Activated naive CD4-positive, alpha-beta T cell treated with anti-CD3 and anti-CD28 coated beads, Interleukin-2, amount 50 U/mL, for 24 hours (primary cell): Measurements from ENCODE around the gene VAPA.

Source experiments
- H3K27ac Mint-ChIP-seq: one replicate; pipeline ENCODE4 v1.8.0; 2021; ENCODE audit warnings: mild to moderate bottlenecking, mixed read lengths
- H3K27me3 Mint-ChIP-seq: one replicate; pipeline ENCODE4 v1.8.0; 2021; ENCODE audit warnings: mixed read lengths
- H3K36me3 Mint-ChIP-seq: one replicate; pipeline ENCODE4 v1.8.0; 2021; ENCODE audit warnings: mixed read lengths
- H3K4me1 Mint-ChIP-seq: one replicate; pipeline ENCODE4 v1.8.0; 2021; ENCODE audit warnings: mixed read lengths
- H3K4me3 Mint-ChIP-seq: one replicate; pipeline ENCODE4 v1.8.0; 2021; ENCODE audit warnings: mild to moderate bottlenecking, mixed read lengths
- H3K9me3 Mint-ChIP-seq: one replicate; pipeline ENCODE4 v1.8.0; 2021; ENCODE audit warnings: mixed read lengths

Gene VAPA

DNA sequence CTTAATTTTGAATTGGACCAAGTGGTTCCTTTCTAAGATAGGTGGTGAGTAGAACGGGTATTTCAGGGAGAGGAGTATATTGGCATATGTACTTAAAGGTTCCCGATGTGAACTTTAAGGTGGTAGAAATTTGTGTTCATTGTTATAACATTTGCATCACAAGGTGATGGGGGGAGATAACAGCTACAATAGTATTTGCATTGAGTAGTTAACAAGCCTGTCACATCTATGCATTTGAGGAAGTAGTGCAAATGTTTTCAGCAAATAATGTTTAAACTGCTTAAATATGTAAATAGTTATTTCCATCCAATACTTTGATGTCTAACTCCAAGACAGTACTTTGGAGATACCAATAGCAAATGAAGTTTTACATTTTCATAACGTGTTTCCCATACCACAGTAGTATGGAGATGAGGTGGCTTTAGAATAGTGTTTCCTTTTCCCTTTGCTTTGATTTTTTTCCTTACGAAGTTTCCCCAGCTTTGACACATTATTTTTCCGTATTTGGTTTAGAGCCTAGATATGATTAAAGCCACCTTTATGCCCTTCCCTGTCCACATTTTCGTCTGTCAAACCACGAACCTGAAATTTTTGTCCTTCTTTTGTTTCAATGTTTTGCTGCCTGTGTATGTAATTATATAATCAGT, 46.6 kb downstream of the VAPA start:
- peaks cover 26% of the 10 kb centered on the region for H3K4me1 Mint-ChIP-seq

DNA sequence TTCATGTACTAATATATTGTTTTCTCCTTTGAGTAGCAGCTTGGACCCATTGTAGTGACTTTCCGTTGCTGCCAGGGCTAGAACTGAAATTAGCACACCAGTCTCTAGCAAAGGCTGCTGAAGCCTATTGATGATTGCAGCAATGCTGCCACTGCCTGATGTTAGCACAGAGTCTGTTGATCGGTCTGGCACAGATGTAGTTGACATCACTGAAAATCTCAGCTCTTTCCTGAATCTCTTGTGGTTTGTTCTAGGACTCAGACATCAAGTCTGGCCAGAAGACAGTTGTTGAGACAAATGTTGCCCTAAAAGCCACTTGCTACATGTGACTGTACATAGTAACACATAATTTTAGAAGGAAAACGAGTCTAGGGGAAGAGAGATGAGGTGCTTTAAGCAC, 47.2 kb downstream of the VAPA start:
- H3K27ac Mint-ChIP-seq = no peak overlapping the region
- no peak overlapping the region for H3K4me3 Mint-ChIP-seq

More for the DNA sequence above, 46.6 kb downstream of the VAPA start:
- Mint-ChIP-seq H3K27ac (no peak overlapping the region), H3K27me3 (no peaks in the 10 kb centered on the region), H3K9me3 (no peaks in the 10 kb centered on the region), H3K36me3 (peaks cover 1% of the 10 kb centered on the region), H3K4me3 (no peak overlapping the region)

DNA sequence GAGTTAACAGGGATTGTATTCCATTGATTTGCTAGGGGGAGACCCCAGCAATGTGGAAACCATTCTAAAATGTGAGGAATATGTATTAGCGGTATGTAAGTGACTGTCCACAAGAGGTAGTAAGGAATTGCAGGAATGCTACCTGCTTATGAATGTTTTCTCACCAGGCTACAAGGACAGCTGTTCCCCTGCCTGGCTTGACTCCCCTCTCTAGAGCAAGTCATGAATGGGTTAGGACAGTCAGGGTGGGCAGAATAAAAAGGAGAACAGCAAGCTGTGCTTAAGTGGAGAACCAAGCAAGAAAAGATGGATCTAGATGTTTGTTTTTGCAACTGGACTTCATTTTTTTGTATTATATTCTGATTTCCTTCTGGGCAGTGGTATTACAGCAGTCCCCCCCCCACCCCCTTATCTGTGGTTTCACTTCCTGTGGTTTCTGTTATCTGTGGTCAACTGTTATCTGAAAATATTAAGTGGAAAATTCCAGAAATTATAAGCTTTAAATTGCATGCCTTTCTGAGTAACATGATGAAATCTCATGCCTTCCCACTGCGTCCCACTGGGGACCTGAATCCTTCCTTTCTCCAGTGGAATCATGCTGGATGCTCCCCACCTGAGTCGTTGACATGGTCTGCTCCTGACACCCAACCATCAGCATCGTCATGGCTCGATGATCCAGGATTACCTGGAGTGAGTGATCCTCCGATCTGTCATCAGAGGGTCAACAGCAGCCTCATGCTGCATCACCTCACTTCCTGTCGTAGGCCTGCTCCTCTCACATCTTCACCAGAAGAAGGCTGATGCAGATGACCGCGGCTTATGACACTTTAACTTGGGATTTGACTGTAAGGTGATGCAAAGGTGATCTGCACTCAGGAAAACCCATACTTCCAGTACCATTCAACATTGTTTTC, 52.2 kb downstream of the VAPA start:
- no peak overlapping the region for H3K4me3 Mint-ChIP-seq
- H3K27ac Mint-ChIP-seq = no peak overlapping the region
- H3K4me1 Mint-ChIP-seq = peaks cover 32% of the 10 kb centered on the region
- H3K9me3 Mint-ChIP-seq = no peaks in the 10 kb centered on the region
- peaks cover 17% of the 10 kb centered on the region for H3K27me3 Mint-ChIP-seq
- H3K36me3 Mint-ChIP-seq = no peaks in the 10 kb centered on the region

More for the DNA sequence above, 47.2 kb downstream of the VAPA start:
- no peaks in the 10 kb centered on the region for H3K9me3 Mint-ChIP-seq
- H3K27me3 Mint-ChIP-seq = no peaks in the 10 kb centered on the region
- H3K36me3 Mint-ChIP-seq = no peaks in the 10 kb centered on the region
- H3K4me1 Mint-ChIP-seq = peaks cover 28% of the 10 kb centered on the region

DNA sequence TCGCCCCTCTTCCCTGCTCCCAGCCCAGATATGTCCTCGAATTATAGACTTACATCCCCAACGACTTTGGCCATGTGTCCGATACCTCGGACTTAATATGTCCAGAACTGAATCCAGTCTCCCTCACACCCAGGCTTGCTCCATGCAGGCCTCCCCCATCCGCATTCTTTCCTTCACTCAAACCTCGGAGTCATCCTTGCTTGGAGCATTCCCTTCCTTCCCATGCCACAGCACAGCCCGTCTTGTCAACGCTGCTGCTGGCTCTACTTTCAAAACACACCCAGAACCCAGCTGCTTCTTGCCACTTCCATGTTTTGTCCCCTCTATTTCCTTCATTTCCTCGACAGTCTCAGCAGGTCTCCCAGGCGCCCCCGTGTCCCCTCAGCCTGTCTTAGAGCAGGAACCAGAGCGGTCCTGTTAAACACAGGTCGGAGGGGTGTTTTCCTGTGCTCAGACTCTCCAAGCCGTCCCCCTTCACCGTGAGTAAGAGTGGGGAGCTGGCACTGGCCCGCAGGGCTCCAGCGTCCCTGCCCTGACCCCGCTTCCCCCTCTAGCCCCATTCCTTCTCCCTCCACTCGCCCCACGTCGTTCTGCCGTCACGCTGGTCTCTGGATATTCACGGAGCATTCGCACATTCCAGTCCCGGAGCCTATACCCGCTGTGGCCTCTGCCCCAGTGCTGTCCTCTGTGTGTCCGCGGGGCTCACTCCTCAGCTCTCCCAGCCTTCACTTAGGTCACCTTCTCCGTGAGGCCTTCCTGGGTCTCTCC, 54.4 kb downstream of the VAPA start:
- no peaks in the 10 kb centered on the region for H3K36me3 Mint-ChIP-seq
- H3K27ac Mint-ChIP-seq = no peak overlapping the region
- no peaks in the 10 kb centered on the region for H3K9me3 Mint-ChIP-seq
- H3K27me3 Mint-ChIP-seq = peaks cover 19% of the 10 kb centered on the region
- H3K4me3 Mint-ChIP-seq = no peak overlapping the region
- peaks cover 32% of the 10 kb centered on the region for H3K4me1 Mint-ChIP-seq

DNA sequence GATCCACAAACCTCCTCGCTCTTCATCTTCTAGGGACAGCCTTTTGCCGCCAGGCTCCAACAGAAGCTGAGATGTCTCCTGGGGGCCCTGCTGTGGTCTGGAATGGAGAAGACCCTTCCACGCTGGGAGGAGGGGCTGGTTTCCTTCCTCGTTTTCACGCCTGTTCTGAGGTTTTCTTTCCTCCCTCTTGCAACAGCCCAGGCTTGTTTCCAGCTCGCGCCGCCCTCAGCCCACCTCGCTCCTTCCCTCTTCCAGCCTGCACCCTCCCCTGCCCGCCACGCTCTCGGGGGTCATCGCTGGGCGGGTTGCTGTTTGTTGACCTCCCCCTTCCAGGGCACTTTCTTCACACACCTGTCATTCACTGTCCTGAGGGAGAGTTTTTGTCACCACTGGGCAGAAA, 55.4 kb downstream of the VAPA start:
- Mint-ChIP-seq H3K4me1 (peaks cover 32% of the 10 kb centered on the region), H3K9me3 (no peaks in the 10 kb centered on the region), H3K27ac (no peak overlapping the region), H3K4me3 (no peak overlapping the region), H3K27me3 (peaks cover 19% of the 10 kb centered on the region), H3K36me3 (no peaks in the 10 kb centered on the region)

DNA sequence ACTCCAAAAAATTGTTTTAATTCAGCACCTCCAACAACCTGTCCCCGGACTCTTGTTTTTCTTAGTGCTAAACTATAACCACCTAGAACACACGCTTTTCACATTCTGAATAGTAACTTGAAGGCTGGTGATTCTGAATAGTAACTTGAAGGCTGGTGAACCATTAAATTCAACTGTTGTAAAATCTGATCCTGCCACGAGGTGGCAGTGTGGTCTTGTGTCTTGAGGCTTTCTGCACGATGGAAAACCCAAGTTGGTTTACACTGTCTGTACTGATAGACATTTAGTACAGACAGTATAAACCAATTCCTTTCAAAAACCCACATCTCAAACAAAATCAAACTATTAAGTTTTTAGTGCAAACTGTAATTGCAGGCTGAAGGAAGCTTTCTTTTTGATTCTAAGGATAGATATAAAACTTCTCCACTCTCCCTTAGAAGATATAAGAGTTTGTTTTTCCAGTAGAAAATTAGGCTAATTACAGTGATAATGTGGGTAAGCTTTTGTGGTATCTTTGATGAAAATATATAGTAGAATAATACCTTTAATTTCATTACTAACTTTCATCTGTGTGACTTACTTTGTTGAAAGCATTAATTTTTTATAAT, 57.6 kb downstream of the VAPA start:
- H3K27ac Mint-ChIP-seq = no peak overlapping the region
- no peak overlapping the region for H3K4me3 Mint-ChIP-seq
- no peaks in the 10 kb centered on the region for H3K9me3 Mint-ChIP-seq
- H3K36me3 Mint-ChIP-seq = no peaks in the 10 kb centered on the region
- peaks cover 19% of the 10 kb centered on the region for H3K27me3 Mint-ChIP-seq
- H3K4me1 Mint-ChIP-seq = peaks cover 26% of the 10 kb centered on the region

DNA sequence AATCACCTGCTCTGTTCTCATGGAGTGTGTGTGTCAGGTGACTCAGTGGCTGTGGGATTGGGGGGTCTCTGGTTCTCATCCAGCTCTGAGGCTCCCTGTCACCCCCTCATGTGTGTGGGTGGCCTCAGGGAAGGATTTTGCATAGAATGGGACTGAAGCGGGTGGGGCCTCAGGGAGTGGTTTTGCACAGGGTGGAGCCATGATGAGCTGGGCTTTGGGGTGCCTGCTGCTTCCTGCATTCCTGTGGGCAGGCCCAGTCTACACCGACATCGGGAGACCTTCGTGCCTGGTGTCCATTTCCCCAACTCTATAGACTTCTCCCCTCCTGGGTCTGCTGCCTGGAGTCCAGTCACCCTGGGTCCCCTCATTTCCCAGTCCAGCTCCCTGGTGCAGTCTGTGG, 59.7 kb downstream of the VAPA start:
- peaks cover 16% of the 10 kb centered on the region for H3K4me1 Mint-ChIP-seq
- no peak overlapping the region for H3K27ac Mint-ChIP-seq
- H3K27me3 Mint-ChIP-seq = peaks cover 18% of the 10 kb centered on the region
- peaks cover 1% of the 10 kb centered on the region for H3K36me3 Mint-ChIP-seq
- H3K4me3 Mint-ChIP-seq = no peak overlapping the region
- no peaks in the 10 kb centered on the region for H3K9me3 Mint-ChIP-seq

DNA sequence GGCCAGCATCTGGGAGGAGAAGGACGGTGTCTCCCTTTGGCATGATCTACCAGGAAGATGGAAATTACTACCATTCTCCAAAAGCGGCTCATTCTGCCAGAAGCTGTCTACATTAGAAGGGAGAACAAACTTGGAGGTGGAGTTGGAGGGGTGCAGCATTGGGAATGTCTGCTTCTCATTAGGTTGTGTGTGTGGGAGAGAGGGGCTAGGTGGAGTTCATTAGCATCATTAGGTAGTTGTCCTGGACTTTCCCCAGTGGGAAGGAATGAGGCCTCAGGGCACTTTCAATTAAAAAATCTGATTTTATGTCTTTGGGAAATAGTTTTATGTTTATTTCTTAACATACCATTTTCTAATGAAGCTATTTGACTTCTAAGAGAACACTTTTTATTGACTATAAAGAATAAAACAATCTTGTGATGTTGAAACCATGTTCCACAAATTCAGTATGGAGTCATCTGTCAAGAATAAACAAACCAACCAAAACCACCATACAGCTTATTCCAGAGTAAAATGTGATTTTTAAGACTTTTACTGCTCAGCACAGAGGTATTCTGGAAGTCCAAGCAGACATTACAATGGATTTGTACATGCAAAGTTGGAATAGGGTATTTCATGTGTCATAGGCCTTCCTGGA, 60.6 kb downstream of the VAPA start:
- Mint-ChIP-seq H3K36me3 (peaks cover 1% of the 10 kb centered on the region), H3K9me3 (no peaks in the 10 kb centered on the region), H3K27ac (no peak overlapping the region), H3K27me3 (peaks cover 13% of the 10 kb centered on the region), H3K4me3 (no peak overlapping the region), H3K4me1 (peaks cover 7% of the 10 kb centered on the region)

DNA sequence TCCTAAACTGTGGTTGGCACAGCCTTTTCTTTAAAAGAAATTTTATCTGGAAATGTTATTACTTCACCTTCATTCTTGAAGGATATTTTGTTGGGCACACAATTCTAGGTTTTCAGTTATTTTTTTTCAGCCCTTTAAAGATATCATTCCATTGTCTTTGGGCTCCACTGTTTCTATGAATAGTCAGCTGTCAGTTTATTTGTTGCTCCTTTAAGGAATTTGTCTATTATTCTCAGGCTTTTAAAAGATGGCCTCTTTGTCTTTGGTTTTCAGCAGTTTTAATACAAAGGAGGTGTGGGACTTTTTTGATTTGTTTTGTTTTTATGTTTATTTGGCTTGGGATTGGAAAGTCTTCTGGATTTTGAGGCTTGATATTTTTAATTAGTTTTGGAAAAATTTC, 61.8 kb downstream of the VAPA start:
- H3K27ac Mint-ChIP-seq = no peak overlapping the region
- no peaks in the 10 kb centered on the region for H3K9me3 Mint-ChIP-seq
- no peak overlapping the region for H3K4me3 Mint-ChIP-seq
- H3K36me3 Mint-ChIP-seq = peaks cover 1% of the 10 kb centered on the region
- peaks cover 4% of the 10 kb centered on the region for H3K27me3 Mint-ChIP-seq
- H3K4me1 Mint-ChIP-seq = peaks cover 3% of the 10 kb centered on the region

DNA sequence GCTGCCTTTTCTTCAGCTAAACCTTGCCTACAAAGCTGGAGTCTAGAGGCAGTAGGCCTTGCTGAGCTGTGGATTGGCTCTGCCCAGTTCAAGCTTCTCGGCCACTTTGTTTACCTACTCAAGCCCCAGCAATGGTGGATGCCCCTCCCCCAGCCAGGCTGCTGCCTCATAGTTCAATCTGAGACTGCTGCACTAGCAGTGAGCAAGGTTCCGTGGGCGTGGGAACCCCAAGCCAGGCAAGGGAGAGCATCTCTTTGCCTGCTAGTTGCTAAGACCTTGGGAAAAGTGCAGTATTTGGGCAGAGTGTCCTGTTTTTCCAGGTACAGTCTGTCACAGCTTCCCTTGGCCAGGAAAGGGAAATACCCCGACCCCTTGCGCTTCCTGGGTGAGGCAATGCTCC, 68.9 kb downstream of the VAPA start:
- Mint-ChIP-seq H3K9me3 (no peaks in the 10 kb centered on the region), H3K27me3 (peaks cover 5% of the 10 kb centered on the region), H3K4me1 (no peaks in the 10 kb centered on the region), H3K4me3 (no peak overlapping the region), H3K36me3 (no peaks in the 10 kb centered on the region), H3K27ac (no peak overlapping the region)

DNA sequence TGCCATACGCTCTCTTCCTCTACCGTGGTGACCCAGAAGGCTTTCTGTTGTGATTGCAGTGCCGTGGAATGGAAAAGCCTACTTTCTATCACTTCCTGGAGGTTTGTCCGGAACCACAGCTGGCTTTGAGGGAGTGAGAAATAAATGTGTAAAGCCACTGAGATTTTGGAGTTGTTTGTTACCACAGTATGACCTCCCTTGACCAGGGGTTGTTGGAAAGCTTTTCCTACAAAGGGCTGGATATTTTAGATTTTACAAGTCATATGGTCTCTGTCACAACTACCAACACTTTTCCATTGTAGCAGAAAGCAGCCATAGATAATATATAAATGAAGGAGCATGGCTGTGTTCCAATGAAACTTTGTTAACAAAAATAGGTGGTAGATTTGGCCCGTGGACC, 70.3 kb downstream of the VAPA start:
- H3K4me3 Mint-ChIP-seq = no peak overlapping the region
- no peaks in the 10 kb centered on the region for H3K9me3 Mint-ChIP-seq
- no peaks in the 10 kb centered on the region for H3K36me3 Mint-ChIP-seq
- H3K4me1 Mint-ChIP-seq = no peaks in the 10 kb centered on the region
- peaks cover 5% of the 10 kb centered on the region for H3K27me3 Mint-ChIP-seq
- H3K27ac Mint-ChIP-seq = no peak overlapping the region

DNA sequence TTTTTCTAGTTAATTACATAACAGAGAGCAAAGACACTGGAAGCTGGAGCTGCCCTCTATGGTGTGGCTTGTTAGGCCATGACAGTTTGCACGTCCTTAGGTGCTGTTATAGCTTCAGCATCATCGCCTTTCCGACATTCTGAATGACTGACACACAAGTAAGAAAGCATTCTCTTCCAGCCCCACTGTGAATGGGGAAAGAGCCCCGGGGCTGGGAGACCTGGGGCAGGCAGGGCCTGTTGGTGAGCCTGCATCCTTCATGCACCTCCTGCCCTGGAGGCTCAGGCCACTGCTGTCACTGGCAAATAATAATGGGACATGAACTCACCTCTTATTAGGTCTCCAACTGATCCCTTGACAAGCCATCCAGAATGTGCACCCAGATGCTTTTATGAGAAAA, 71.8 kb downstream of the VAPA start:
- no peaks in the 10 kb centered on the region for H3K4me1 Mint-ChIP-seq
- no peak overlapping the region for H3K4me3 Mint-ChIP-seq
- H3K27me3 Mint-ChIP-seq = peaks cover 5% of the 10 kb centered on the region
- H3K36me3 Mint-ChIP-seq = no peaks in the 10 kb centered on the region
- H3K27ac Mint-ChIP-seq = no peak overlapping the region
- H3K9me3 Mint-ChIP-seq = no peaks in the 10 kb centered on the region

DNA sequence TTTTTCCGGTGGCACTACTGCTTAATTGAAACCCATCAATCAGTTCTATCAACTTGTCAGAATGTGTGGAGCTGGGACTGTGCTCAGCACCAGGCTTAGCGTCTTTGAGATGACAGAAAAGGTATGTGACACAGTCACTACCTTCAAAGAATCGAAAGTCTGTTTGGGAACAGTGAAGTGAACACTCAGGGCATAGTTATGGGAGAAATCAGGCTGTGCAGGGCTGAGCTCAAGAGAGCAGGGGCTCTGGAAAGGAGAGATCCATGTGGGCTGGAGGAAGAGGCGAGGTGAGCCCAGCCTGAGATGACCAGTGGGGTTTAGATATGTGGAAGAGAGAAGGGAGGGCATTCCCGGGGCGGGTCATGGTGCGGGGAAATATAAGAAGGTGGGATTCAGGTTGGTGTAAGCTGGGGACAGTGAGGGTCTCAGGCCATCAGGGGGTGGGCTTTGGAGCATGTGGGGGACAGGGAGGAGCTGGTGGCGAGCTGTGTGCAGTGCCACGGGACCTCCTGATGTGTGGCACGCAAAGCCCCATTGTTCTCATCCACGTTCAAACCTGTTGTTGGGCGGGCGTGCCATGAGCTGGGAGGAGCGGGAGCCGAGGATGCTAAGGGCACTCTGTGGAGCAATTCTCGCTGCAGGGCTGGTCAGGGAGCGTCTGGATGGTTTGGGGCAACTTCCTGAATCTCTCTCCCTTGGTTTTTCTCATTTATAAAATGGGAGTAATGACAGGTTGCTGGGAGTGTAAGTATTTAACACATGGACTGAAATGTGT, 72.5 kb downstream of the VAPA start:
- H3K27me3 Mint-ChIP-seq = peaks cover 2% of the 10 kb centered on the region
- H3K36me3 Mint-ChIP-seq = no peaks in the 10 kb centered on the region
- H3K9me3 Mint-ChIP-seq = no peaks in the 10 kb centered on the region

DNA sequence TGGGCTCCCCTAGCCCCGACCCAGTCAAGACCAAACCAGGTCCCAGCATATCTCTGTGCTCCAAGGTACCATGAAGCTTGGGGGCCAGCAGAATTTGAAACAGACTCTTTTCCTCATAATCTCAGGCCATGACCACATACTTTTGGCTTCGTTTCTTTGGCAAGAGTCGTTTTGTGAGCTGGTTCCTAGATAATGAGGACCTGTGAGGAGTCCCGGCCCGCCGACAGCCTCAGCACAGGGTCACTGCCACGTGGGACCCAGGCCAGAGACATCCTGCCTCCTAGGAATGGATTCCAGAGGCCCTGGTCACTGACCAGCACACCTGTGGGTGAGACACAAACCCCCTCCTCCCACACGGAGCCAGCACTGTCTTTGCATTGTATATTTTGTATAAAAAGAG, 73.5 kb downstream of the VAPA start:
- H3K27ac Mint-ChIP-seq = no peak overlapping the region
- no peak overlapping the region for H3K4me3 Mint-ChIP-seq
- H3K27me3 Mint-ChIP-seq = peaks cover 8% of the 10 kb centered on the region
- no peaks in the 10 kb centered on the region for H3K9me3 Mint-ChIP-seq
- no peaks in the 10 kb centered on the region for H3K4me1 Mint-ChIP-seq
- H3K36me3 Mint-ChIP-seq = no peaks in the 10 kb centered on the region

More for the DNA sequence above, 72.5 kb downstream of the VAPA start:
- Mint-ChIP-seq H3K27ac (no peak overlapping the region), H3K4me1 (no peaks in the 10 kb centered on the region), H3K4me3 (no peak overlapping the region)
